ENCODE results near the gene CAST.

CAST gene

GRCh38 chr5:96641368-96642280, 20.6 kb upstream of the CAST start:
- no peak for TF ChIP-seq CTCF (IDR thresholded peaks at IDR 0.05; ENCODE audit: borderline replicate concordance, control extremely low read depth, extremely low read depth, insufficient read depth, missing control alignments)
- in situ Hi-C loops (cut with MboI; ENCODE audit: low sequenced_read_pairs, unreplicated experiment): no loop called here
- no peak for DNase-seq (ENCODE audit: low spot score)

GRCh38 chr5:96642281-96642640, 19.9 kb upstream of the CAST start:
- DNase-seq (ENCODE audit: low spot score): no peak
- TF ChIP-seq CTCF (IDR thresholded peaks at IDR 0.05; ENCODE audit: borderline replicate concordance, control extremely low read depth, extremely low read depth, insufficient read depth, missing control alignments): no peak
- in situ Hi-C loops (cut with MboI; ENCODE audit: low sequenced_read_pairs, unreplicated experiment): no loop called here

- no peak for TF ChIP-seq CTCF (IDR thresholded peaks at IDR 0.05; ENCODE audit: borderline replicate concordance, control extremely low read depth, extremely low read depth, insufficient read depth, missing control alignments)
- in situ Hi-C loops (cut with MboI; ENCODE audit: low sequenced_read_pairs, unreplicated experiment): no loop called here
- no peak for DNase-seq (ENCODE audit: low spot score)
Observed at GRCh38 chr5:96645091-96645490, 17.1 kb upstream of the CAST start.

GRCh38 chr5:96648023-96648422, 14.2 kb upstream of the CAST start:
- in situ Hi-C loops (cut with MboI; ENCODE audit: low sequenced_read_pairs, unreplicated experiment): no loop called here
- no peak for TF ChIP-seq CTCF (IDR thresholded peaks at IDR 0.05; ENCODE audit: borderline replicate concordance, control extremely low read depth, extremely low read depth, insufficient read depth, missing control alignments)

GRCh38 chr5:96648593-96648992, 13.6 kb upstream of the CAST start:
- DNase-seq (ENCODE audit: low spot score): no peak
- in situ Hi-C loops (cut with MboI; ENCODE audit: low sequenced_read_pairs, unreplicated experiment): no loop called here
- no peak for TF ChIP-seq CTCF (IDR thresholded peaks at IDR 0.05; ENCODE audit: borderline replicate concordance, control extremely low read depth, extremely low read depth, insufficient read depth, missing control alignments)

More at GRCh38 chr5:96648023-96648422, 14.2 kb upstream of the CAST start:
- DNase-seq (ENCODE audit: low spot score): no peak

GRCh38 chr5:96649251-96649662, 12.9 kb upstream of the CAST start:
- DNase-seq (ENCODE audit: low spot score): no peak
- no peak for TF ChIP-seq CTCF (IDR thresholded peaks at IDR 0.05; ENCODE audit: borderline replicate concordance, control extremely low read depth, extremely low read depth, insufficient read depth, missing control alignments)
- in situ Hi-C loops (cut with MboI; ENCODE audit: low sequenced_read_pairs, unreplicated experiment): no loop called here
